GM18951 (cell line): ENCODE results near the gene SLC29A3.

Experiments
- POLR2A ChIP-seq: IDR thresholded peaks from 4 replicates; pipeline ENCODE4 v1.6.1; 2011; ENCODE audit warnings: mild to moderate bottlenecking; ENCODE audit not compliant: insufficient read length, insufficient read depth; ENCODE audit errors: extremely low read depth
- in situ Hi-C: fragments of 300-500 bp; cut with MboI; formaldehyde crosslinking; loops from one replicate; pipeline ENCODE4 v1.12.0; 2022; ENCODE audit warnings: low sequenced_read_pairs, mixed read lengths, inconsistent platforms; ENCODE audit not compliant: unreplicated experiment

Gene SLC29A3

DNA sequence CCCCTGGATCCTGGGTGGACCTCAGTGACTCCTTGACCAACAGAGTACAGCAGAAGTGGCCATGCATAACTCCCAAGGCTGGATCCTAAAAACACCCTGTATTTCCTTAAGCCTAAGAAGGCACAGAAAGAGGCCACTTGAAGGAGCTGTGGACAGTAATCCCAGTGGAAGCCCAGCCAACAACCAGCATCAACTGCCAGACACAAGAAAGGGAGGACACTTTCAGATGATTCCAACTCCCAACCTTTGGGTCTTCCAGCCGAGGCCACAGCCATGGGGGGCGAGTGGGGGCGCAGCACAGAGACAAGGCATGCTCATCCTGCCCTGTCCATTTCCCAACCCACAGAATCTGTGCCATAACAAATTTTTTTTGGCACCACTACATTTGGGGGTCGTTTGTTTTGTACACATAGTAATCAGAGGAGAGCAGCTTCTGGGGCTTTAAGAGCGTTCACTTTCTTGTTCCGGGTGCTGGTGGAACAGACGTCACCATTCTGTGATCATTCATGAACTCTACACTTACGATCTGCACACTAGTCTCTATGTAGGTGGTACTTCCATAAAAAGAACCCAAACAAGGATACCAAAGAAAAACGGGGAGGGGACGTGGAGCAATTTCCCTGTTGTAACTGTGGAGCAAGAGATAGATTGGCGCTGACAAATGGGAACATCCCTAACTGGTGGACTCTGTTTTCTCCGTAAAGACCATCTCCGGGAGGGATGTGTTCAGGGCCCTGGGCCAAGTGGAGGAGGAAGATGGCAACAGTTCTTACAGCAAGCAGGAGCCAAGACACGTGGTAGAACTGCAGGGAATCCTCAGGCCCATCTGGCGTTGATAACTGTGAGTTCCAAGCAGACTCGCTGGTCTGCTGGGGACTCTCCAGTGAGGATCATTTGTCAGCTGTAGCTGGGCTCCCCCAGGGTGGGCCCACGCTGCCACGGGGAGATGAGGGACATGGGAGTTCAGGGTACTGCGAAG is 6.0 kb upstream of the SLC29A3 start:
- TF ChIP-seq POLR2A: no peak
- in situ Hi-C loops: loop anchor here (10.0 kb wide), 1 partner anchor 262 kb away; no protein-coding TSS in a partner anchor

DNA sequence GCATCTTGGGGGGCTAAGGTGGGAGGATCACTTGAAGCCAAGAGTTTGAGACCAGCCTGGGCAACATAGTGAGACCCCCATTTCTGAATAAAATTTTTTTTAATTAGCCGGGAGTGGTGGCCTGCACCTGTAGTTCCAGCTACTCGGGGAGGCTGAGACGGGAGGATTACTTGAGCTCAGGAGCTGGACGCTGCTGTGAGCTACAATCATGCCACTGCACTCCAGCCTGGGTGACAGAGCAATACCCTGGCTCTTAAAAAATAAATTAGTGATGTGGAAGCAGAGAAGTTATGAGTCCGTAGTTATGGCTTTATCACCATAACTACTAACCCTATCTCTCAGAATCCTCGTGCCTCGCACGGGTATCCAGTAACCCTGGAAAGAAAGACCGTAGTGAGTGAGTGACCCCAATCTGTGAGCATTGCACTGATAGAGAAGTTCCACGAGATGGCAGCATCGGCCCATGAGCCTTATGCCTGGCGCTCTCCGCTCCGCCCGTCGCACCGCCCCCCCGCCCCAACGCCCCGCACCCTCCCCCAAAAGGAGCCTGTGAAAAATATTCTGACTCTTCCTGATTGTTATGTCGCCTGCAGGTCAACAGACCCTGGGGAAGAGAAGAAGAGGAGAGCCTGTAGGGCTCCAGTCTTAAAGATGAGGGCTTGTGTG is 4.9 kb upstream of the SLC29A3 start:
- in situ Hi-C loops: loop anchor here (10.0 kb wide), 1 partner anchor 261 kb away; no protein-coding TSS in a partner anchor
- TF ChIP-seq POLR2A: no peak

- in situ Hi-C loops: loop anchor here (10.0 kb wide), 1 partner anchor 260 kb away; no protein-coding TSS in a partner anchor
- TF ChIP-seq POLR2A: no peak
Observed at GRCh38 chr10:71314694-71315225, 4.3 kb upstream of the SLC29A3 start.

- in situ Hi-C loops: loop anchor here (10.0 kb wide), 1 partner anchor 259 kb away; no protein-coding TSS in a partner anchor
- TF ChIP-seq POLR2A: no peak
Observed at GRCh38 chr10:71316056-71316785, 2.8 kb upstream of the SLC29A3 start.

- no peak for TF ChIP-seq POLR2A
- in situ Hi-C loops: loop anchor here (10.0 kb wide), 1 partner anchor 258 kb away; no protein-coding TSS in a partner anchor
Observed at GRCh38 chr10:71316786-71317160, 2.3 kb upstream of the SLC29A3 start.

- in situ Hi-C loops: loop anchor here (10.0 kb wide), 1 partner anchor 257 kb away; no protein-coding TSS in a partner anchor
- TF ChIP-seq POLR2A: no peak
Observed at GRCh38 chr10:71317739-71318138, 1.3 kb upstream of the SLC29A3 start.

GRCh38 chr10:71319800-71320392 is 837 bp downstream of the SLC29A3 start:
- in situ Hi-C loops: loop anchor here (10.0 kb wide), 1 partner anchor 255 kb away; no protein-coding TSS in a partner anchor
- TF ChIP-seq POLR2A: no peak

DNA sequence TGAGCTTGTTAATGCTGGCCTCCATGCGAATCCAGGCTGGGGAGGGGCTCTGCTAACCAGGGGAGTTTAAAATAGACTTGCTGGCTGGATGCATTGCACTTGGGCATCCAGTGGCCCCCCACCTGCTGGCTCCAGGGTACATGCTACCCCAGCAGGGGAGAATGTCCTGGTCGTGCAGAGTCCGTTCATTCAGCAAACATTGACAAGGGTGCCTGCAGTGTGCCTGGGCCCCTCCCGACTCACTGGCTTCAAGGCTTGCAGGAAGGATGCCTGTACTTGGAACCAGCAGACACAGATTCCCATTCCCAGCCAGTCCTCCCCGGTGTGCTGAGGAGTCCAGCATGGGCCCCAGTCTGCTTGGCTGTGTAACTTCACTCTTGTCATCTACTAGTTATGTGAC is 1.5 kb downstream of the SLC29A3 start:
- in situ Hi-C loops: no loop called here
- TF ChIP-seq POLR2A: no peak

DNA sequence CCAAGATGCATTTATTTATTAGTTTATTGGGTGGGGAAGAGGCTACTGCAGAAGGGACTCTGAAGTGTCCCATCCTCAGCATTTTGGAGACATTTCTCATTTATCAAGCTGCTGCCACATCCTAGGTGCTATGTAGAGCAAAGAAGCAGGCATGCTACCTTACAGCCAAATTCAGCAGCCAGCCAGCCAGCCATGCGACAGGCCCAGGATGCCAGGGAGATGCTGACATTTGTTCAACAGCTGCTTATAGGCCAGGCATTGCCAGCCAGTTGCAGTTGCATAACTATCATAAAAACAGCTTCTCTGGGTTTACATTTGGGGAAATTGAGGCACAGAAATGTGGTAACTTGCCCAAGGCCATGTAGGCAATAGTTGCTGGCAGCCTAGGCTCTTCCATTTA is 2.3 kb downstream of the SLC29A3 start:
- in situ Hi-C loops: no loop called here
- no peak for TF ChIP-seq POLR2A

- TF ChIP-seq POLR2A: no peak
- in situ Hi-C loops: no loop called here
Observed at GRCh38 chr10:71323407-71323806, 4.3 kb downstream of the SLC29A3 start.

DNA sequence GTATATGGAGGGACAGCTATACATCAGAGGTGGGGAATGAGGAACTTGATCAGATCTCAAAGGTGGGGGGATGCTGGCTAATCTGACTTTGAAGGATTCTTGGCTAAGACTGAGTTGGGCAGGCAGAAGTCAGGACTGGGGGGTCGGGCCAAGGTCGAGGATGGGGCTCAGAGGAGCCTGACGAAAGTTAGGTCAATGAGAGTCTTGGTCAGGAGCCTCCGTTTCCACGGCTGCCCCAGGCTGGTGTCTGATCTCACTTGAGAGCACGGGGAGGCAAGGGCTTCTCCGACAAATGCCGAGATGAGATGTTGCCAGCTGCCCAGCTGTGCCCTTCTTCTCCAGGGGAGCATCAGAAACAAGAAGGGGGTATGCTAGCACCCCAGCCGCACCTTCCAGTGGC is 5.7 kb downstream of the SLC29A3 start:
- in situ Hi-C loops: no loop called here

DNA sequence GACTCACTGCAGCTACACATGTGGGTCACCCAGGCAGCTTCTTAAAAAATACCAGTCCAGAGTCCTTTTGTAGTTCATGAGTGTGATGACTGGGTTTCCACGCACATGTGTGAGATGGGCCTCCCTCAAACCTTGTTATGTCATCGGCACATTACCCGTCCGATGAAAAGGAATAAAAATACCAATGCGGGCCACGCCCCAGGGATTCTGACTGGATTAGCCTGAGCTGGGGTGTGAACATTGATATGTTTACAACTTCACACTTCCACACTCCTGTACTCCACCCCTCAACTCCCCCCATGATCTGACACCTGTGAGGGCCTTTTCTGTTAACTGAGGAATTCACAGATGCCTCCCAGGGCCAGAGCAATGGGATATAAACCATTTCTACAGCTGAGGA is 6.2 kb downstream of the SLC29A3 start:
- in situ Hi-C loops: no loop called here
- TF ChIP-seq POLR2A: no peak

More for the DNA sequence above, 5.7 kb downstream of the SLC29A3 start:
- TF ChIP-seq POLR2A: no peak
